K562 (cell line): ENCODE measurements around the gene FNDC11. TPM values are rescaled to one million over a fixed set of nuclear protein-coding genes. Genes with fewer than 3 reads are reported as not detected.
A peak's percentile ranks its signal among the peaks of the same experiment; 100 is the strongest.

ENCODE experiments used
- ATAC-seq: fragments of 200-7000 bp; cut with Tn5 transposase; 3 replicates; pipeline ENCODE4 v1.9.1; 2020; ENCODE audit warnings: moderate library complexity
- BruUV-seq: library from RNA; stranded (reverse); fragments of 400-500 nt; replicated peaks from 2 replicates; lab custom pipeline; 2021; lab: Mats Ljungman, UMichigan
- CTCF ChIA-PET: fragments of 300-600 bp; formaldehyde crosslinking; extraction: SDS; loops from one replicate; lab custom pipeline; 2021; ENCODE audit warnings: low intra/inter-chr PET ratio; lab: Yijun Ruan, JAX
- POLR2A ChIA-PET: fragments of 300-600, 350-650 bp; sonication (Branson Sonifier 250); formaldehyde crosslinking; extraction: SDS; loops from one replicate; lab custom pipeline; 2021; ENCODE audit warnings: antibody characterized with exemption, inconsistent platforms; lab: Yijun Ruan, JAX
- DNase-seq, 4 experiments: peaks; one replicate each; pipeline versions ENCODE4 v3.0.0 to v3.0.0-alpha.2; 2011 to 2018; ENCODE audit warnings: low spot score in 3 of 4, mixed read lengths in 3 of 4; ENCODE audit errors: extremely low read depth in 1 of 4
- FAIRE-seq: peaks from 2 replicates; lab custom pipeline; 2011; peaks lifted over from hg19 to GRCh38; lab: Jason Lieb, UNC
- H2AFZ ChIP-seq: 2 replicates; pipeline ENCODE4 v1.6.0; 2011; ENCODE audit warnings: low read depth, low read length, control low read depth, inconsistent platforms
- H3K27ac ChIP-seq: fragments of 200-600 bp; 3 replicates; pipeline ENCODE4 v1.8.0; 2011; ENCODE audit warnings: low read depth, mild to moderate bottlenecking, control low read depth, inconsistent platforms, low read length, moderate library complexity, mixed read lengths; ENCODE audit errors: extremely low read depth
- H3K27me3 ChIP-seq, 2 experiments: fragments of 300-600 bp in 1 of 2; 2 replicates in 1 of 2; 3 replicates in 1 of 2; pipeline versions ENCODE4 v1.6.0 to v1.8.0; 2011; ENCODE audit warnings: inconsistent platforms in 2 of 2, low read length in 2 of 2, mild to moderate bottlenecking in 1 of 2, mixed read lengths in 1 of 2, moderate library complexity in 1 of 2; ENCODE audit not compliant: control insufficient read depth in 2 of 2, insufficient read depth in 2 of 2
- H3K36me3 ChIP-seq: fragments of 300-600 bp; 3 replicates; pipeline ENCODE4 v1.8.0; 2011; ENCODE audit warnings: mild to moderate bottlenecking, low read length, inconsistent platforms; ENCODE audit not compliant: control insufficient read depth, insufficient read depth
- H3K4me1 ChIP-seq, 2 experiments: fragments of 200-600 bp in 1 of 2; replicated peaks in 1 of 2; 2 replicates in 1 of 2; 3 replicates in 1 of 2; pipeline versions ENCODE4 v1.5.1 to v1.8.0; 2011; ENCODE audit warnings: inconsistent platforms in 2 of 2, low read length in 2 of 2, mild to moderate bottlenecking in 1 of 2, mixed read lengths in 1 of 2, moderate library complexity in 1 of 2; ENCODE audit not compliant: control insufficient read depth in 2 of 2, insufficient read depth in 2 of 2
- H3K4me2 ChIP-seq: 2 replicates; pipeline ENCODE4 v1.6.1; 2011; ENCODE audit warnings: low read length, control low read depth, inconsistent platforms, mixed read lengths; ENCODE audit not compliant: insufficient read depth
- H3K4me3 ChIP-seq: fragments of 200-600 bp; sonication (generic), shearing (Covaris generic); 2 replicates; pipeline ENCODE4 v1.5.1; 2016; ENCODE audit warnings: control low read depth, inconsistent platforms
- H3K79me2 ChIP-seq: fragments of 200-600 bp; 3 replicates; pipeline ENCODE4 v1.8.0; 2011; ENCODE audit warnings: low read length, inconsistent platforms; ENCODE audit not compliant: control insufficient read depth, insufficient read depth
- H3K9ac ChIP-seq, 2 experiments: 2 replicates each; pipeline versions ENCODE4 v1.6.0 to v1.6.1; 2011; ENCODE audit warnings: low read depth in 2 of 2, low read length in 2 of 2, control low read depth in 1 of 2, inconsistent platforms in 1 of 2, mild to moderate bottlenecking in 1 of 2, mixed read lengths in 1 of 2; ENCODE audit not compliant: insufficient read depth in 1 of 2
- H3K9me1 ChIP-seq: one replicate; pipeline ENCODE4 v1.6.0; 2011; ENCODE audit warnings: inconsistent platforms, mild to moderate bottlenecking, low read length, moderate library complexity; ENCODE audit not compliant: control insufficient read depth, insufficient read depth
- H3K9me3 ChIP-seq: replicated peaks from 2 replicates; pipeline ENCODE4 v1.5.1; 2011; ENCODE audit warnings: low read depth, low read length, inconsistent platforms; ENCODE audit not compliant: control insufficient read depth, insufficient read depth
- H4K20me1 ChIP-seq: replicated peaks from 2 replicates; pipeline ENCODE4 v1.6.1; 2011; ENCODE audit warnings: low read length, inconsistent platforms, mixed read lengths; ENCODE audit not compliant: control insufficient read depth, insufficient read depth
- ARID3B ChIP-seq: fragments of 250-450 bp; sonication (Bioruptor Pico); IDR thresholded peaks from 2 replicates; pipeline ENCODE4 v1.4.0; 2020; ENCODE audit warnings: borderline replicate concordance
- BCOR ChIP-seq: fragments of 450-650 bp; IDR thresholded peaks from 2 replicates; pipeline ENCODE4 v1.6.1; 2016
- HMGXB4 ChIP-seq: sonication (generic); formaldehyde crosslinking; IDR thresholded peaks from 2 replicates; pipeline ENCODE4 v1.8.1; 2023; ENCODE audit warnings: mild to moderate bottlenecking, missing genetic modification reagents
- NFRKB ChIP-seq: fragments of 450-650 bp; IDR thresholded peaks from 2 replicates; pipeline ENCODE4 v1.6.1; 2016; ENCODE audit warnings: low read depth
- PRMT5 ChIP-seq: sonication (generic); formaldehyde crosslinking; IDR thresholded peaks from 2 replicates; pipeline ENCODE4 v1.5.0; 2020; ENCODE audit warnings: missing genetic modification reagents
- RBM25 ChIP-seq: fragments of 200-400 bp; formaldehyde crosslinking; IDR thresholded peaks from 2 replicates; pipeline ENCODE4 v1.6.1; 2018; ENCODE audit warnings: low read length, low read depth, moderate library complexity; ENCODE audit not compliant: severe bottlenecking
- ZNF174 ChIP-seq: fragments of 250-450 bp; sonication (Bioruptor Pico); IDR thresholded peaks from 2 replicates; pipeline ENCODE4 v1.4.0; 2020; ENCODE audit warnings: mild to moderate bottlenecking
- ZNF24 ChIP-seq: fragments of 450-650 bp; IDR thresholded peaks from 2 replicates; pipeline ENCODE4 v1.6.1; 2016
- ZNF431 ChIP-seq: sonication (generic); formaldehyde crosslinking; IDR thresholded peaks from 2 replicates; pipeline ENCODE4 v1.8.0; 2022; ENCODE audit warnings: mild to moderate bottlenecking, missing genetic modification reagents
- WGBS: fragments of 100-300 bp; shearing (Covaris generic); methylation state at CpG from one replicate; pipeline ENCODE4 v1.1.6; 2016; ENCODE audit warnings: low coverage, mixed read lengths; ENCODE audit not compliant: insufficient coverage; ENCODE audit errors: missing lambda C conversion rate; 5-methylcytosine and 5-hydroxymethylcytosine counted together
- in situ Hi-C: fragments of 300-500 bp; cut with MboI; formaldehyde crosslinking; loops from 4 replicates; pipeline ENCODE4 v1.15.0; 2018; ENCODE audit warnings: inconsistent platforms, mixed read lengths
- intact Hi-C: fragments of 100-400 bp; cut with micrococcal nuclease; formaldehyde crosslinking; loops from 2 replicates; pipeline ENCODE4 v1.14.2; 2022
- polyA plus RNA-seq, 8 experiments: library from polyadenylated mRNA; depleted of rRNA in 4 of 8; stranded (reverse) in 5 of 8; unstranded in 3 of 8; fragments of >200 nt; fragmentation: Nextera tagmentation in 2 of 8; fragmentation: Illumina TruSeq in 1 of 8; extraction: Ambion mirVana in 2 of 8; extraction: Trizol in 1 of 8; gene quantifications; 2 replicates each; pipeline versions ENCODE4 v1.2.1 to v1.2.3, GENCODE V29; 2011 to 2014; ENCODE audit warnings: inconsistent platforms in 1 of 8, missing spikeins in 1 of 8
- total RNA-seq, 7 experiments: library from RNA; depleted of rRNA in 6 of 7; stranded (reverse); fragments of >200 nt in 6 of 7; fragmentation: Illumina TruSeq in 2 of 7; extraction: Trizol in 2 of 7; gene quantifications; 2 replicates each; pipeline versions ENCODE4 v1.2.1 to v1.2.3, GENCODE V29; 2011 to 2021; ENCODE audit warnings: low replicate concordance in 1 of 7
- TF ChIP-seq, protein P1 (sequence below): fragments of 450-650 bp; IDR thresholded peaks from 2 replicates; pipeline ENCODE4 v1.6.1; 2016; ENCODE audit warnings: missing biosample characterization, missing genetic modification characterization

FNDC11 gene
- total and polyA plus RNA-seq, 9 of the 15 experiments (the other 6 are each of a cell fraction or from before 2014, with no cell fraction given), result 0.08 to 2.3 (median 0.64) TPM; not detected in 2

GRCh38 chr20:63543131-63543530, 10.8 kb upstream of the FNDC11 start:
- no TSS peak for BruUV-seq
- WGBS, result 27% methylated on average over 8 of the region's 10 CpGs
- Histone ChIP-seq H3K27me3 (peaks cover 0 to 45% of the 10 kb centered on the region in 2 experiments; a peak in 4 of 5 replicates), H3K4me1 (peaks cover 0 to 91% of the 10 kb centered on the region in 2 experiments; a peak in 3 of 5 replicates), H3K9ac (no peak overlapping the region), H3K4me3 (no peak overlapping the region), H3K4me2 (no peak overlapping the region), H3K9me1 (no peaks in the 10 kb centered on the region), H3K27ac (no peak overlapping the region), H3K36me3 (no peaks in the 10 kb centered on the region), H3K79me2 (no peaks in the 10 kb centered on the region), H3K9me3 (no peaks in the 10 kb centered on the region), H2AFZ (no peak overlapping the region), H4K20me1 (peaks cover 3% of the 10 kb centered on the region)
- intact Hi-C loops (no loop called here), in situ Hi-C loops (no loop called here)
- DNase-seq, result no peak
- ChIA-PET POLR2A (interaction anchor here (0.8 to 1.6 kb wide), 3 partner anchors 11 to 34 kb away, joined by 3 to 4 read pairs (median 3); partner anchors contain the start of gene PPDPF), CTCF (interaction anchor here (0.7 kb wide), 1 partner anchor 164 kb away, joined by 9 read pairs; no protein-coding TSS in a partner anchor)
- no peak for ATAC-seq
- TF ChIP-seq ZNF431 (CRISPR knock-in tag), result peak; percentile 86
- TF ChIP-seq HMGXB4 (CRISPR knock-in tag), result no peak
- FAIRE-seq, result no peak

GRCh38 chr20:63543733-63544132, 10.2 kb upstream of the FNDC11 start:
- BruUV-seq, result no TSS peak
- DNase-seq (no peak), FAIRE-seq (peak; percentile 56), ATAC-seq (no peak)
- POLR2A ChIA-PET, result interaction anchor here (1.3 kb wide), 1 partner anchor 33 kb away, joined by 3 read pairs; no protein-coding TSS in a partner anchor
- Histone ChIP-seq H3K4me2 (no peak overlapping the region), H3K4me3 (no peak overlapping the region), H3K79me2 (no peaks in the 10 kb centered on the region), H3K27ac (no peak overlapping the region), H3K9me3 (no peaks in the 10 kb centered on the region), H4K20me1 (peaks cover 3% of the 10 kb centered on the region), H3K9ac (no peak overlapping the region), H3K4me1 (peaks cover 0 to 92% of the 10 kb centered on the region in 2 experiments; a peak in 3 of 5 replicates), H2AFZ (no peak overlapping the region), H3K36me3 (no peaks in the 10 kb centered on the region), H3K9me1 (no peaks in the 10 kb centered on the region), H3K27me3 (peaks cover 0 to 47% of the 10 kb centered on the region in 2 experiments; a peak in 4 of 5 replicates)
- CTCF ChIA-PET, result interaction anchor here (0.7 kb wide), 1 partner anchor 163 kb away, joined by 9 read pairs; no protein-coding TSS in a partner anchor
- intact Hi-C loops (no loop called here), in situ Hi-C loops (no loop called here)
- 23% methylated on average over 5 of the region's 6 CpGs for WGBS
- no peak for TF ChIP-seq ZNF174 (CRISPR knock-in tag)
- peak; percentile 100 for TF ChIP-seq ZNF24
- TF ChIP-seq PRMT5, result no peak
- peak; percentile 54; the same call in 1 of the 2 replicates for TF ChIP-seq BCOR
- TF ChIP-seq, protein P1, sequence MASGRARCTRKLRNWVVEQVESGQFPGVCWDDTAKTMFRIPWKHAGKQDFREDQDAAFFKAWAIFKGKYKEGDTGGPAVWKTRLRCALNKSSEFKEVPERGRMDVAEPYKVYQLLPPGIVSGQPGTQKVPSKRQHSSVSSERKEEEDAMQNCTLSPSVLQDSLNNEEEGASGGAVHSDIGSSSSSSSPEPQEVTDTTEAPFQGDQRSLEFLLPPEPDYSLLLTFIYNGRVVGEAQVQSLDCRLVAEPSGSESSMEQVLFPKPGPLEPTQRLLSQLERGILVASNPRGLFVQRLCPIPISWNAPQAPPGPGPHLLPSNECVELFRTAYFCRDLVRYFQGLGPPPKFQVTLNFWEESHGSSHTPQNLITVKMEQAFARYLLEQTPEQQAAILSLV (tag), result no peak
- TF ChIP-seq ARID3B, result no peak
- TF ChIP-seq NFRKB, result peak; percentile 71; the same call in 1 of the 2 replicates
- TF ChIP-seq RBM25, result no peak
